ENCODE measurements around the gene REG3A. TPM values are rescaled to one million over a fixed set of nuclear protein-coding genes. Genes with fewer than 3 reads are reported as not detected.

REG3A gene
- total and polyA plus RNA-seq, 10 of the 15 experiments (the other 5 are each of a cell fraction or from before 2014, with no cell fraction given), result 0.62 TPM; not detected in 9

- no peak within 1 kb of the TSS for H3K27ac ChIP-seq (ENCODE audit: control insufficient read depth, insufficient read depth)
- H3K9ac ChIP-seq (ENCODE audit: control insufficient read depth, insufficient read depth, low read length), result no peak within 1 kb of the TSS
- intact Hi-C loops (cut with micrococcal nuclease; ENCODE audit: unreplicated experiment), result no loop called here
- H3K4me1 ChIP-seq (ENCODE audit: control insufficient read depth, insufficient read depth, low read length), result no peaks in the 10 kb centered on the region
- FAIRE-seq, result no peak
- no peaks in the 10 kb centered on the region for H3K79me2 ChIP-seq (ENCODE audit: control insufficient read depth, insufficient read depth, low read length)
- no peak for DNase-seq (ENCODE audit: low read depth, low spot score)
- H4K20me1 ChIP-seq (ENCODE audit: control insufficient read depth, insufficient read depth), result no peaks in the 10 kb centered on the region
- TF ChIP-seq WRNIP1 (IDR thresholded peaks at IDR 0.05; ENCODE audit: borderline replicate concordance, low read depth, low read length) (no peak), BCL11A (IDR thresholded peaks at IDR 0.05; ENCODE audit: low read depth, low read length) (no peak), PKNOX1 (IDR thresholded peaks at IDR 0.05) (no peak), TCF12 (IDR thresholded peaks at IDR 0.05; ENCODE audit: low read depth, low read length) (no peak), TARDBP (IDR thresholded peaks at IDR 0.05; ENCODE audit: borderline replicate concordance) (no peak)
- TF ChIP-seq, protein P1, sequence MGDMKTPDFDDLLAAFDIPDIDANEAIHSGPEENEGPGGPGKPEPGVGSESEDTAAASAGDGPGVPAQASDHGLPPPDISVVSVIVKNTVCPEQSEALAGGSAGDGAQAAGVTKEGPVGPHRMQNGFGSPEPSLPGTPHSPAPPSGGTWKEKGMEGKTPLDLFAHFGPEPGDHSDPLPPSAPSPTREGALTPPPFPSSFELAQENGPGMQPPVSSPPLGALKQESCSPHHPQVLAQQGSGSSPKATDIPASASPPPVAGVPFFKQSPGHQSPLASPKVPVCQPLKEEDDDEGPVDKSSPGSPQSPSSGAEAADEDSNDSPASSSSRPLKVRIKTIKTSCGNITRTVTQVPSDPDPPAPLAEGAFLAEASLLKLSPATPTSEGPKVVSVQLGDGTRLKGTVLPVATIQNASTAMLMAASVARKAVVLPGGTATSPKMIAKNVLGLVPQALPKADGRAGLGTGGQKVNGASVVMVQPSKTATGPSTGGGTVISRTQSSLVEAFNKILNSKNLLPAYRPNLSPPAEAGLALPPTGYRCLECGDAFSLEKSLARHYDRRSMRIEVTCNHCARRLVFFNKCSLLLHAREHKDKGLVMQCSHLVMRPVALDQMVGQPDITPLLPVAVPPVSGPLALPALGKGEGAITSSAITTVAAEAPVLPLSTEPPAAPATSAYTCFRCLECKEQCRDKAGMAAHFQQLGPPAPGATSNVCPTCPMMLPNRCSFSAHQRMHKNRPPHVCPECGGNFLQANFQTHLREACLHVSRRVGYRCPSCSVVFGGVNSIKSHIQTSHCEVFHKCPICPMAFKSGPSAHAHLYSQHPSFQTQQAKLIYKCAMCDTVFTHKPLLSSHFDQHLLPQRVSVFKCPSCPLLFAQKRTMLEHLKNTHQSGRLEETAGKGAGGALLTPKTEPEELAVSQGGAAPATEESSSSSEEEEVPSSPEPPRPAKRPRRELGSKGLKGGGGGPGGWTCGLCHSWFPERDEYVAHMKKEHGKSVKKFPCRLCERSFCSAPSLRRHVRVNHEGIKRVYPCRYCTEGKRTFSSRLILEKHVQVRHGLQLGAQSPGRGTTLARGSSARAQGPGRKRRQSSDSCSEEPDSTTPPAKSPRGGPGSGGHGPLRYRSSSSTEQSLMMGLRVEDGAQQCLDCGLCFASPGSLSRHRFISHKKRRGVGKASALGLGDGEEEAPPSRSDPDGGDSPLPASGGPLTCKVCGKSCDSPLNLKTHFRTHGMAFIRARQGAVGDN (IDR thresholded peaks at IDR 0.05), result no peak
- 15% methylated on average over 6 of the region's 6 CpGs for WGBS (ENCODE audit: insufficient coverage, insufficient replicate concordance, low lambda C conversion rate, missing lambda C conversion rate)
- H3K4me3 ChIP-seq, result no peak within 1 kb of the TSS
- ChIA-PET SMC1A (ENCODE audit: uncharacterized antibody, unreplicated experiment) (no interaction called here), RAD21 (ENCODE audit: unreplicated experiment) (no interaction called here), POLR2A (no interaction called here), CTCF (no interaction called here)
- no peaks in the 10 kb centered on the region for H3K9me3 ChIP-seq (replicated peaks; ENCODE audit: control insufficient read depth, insufficient read depth, low read length)
- no peak within 1 kb of the TSS for H3K4me2 ChIP-seq (ENCODE audit: control insufficient read depth, insufficient read depth)
- in situ Hi-C loops (cut with MboI), result no loop called here
- H3K36me3 ChIP-seq (ENCODE audit: control insufficient read depth in 2 of 2, insufficient read depth in 2 of 2, low read length in 1 of 2), result no peaks in the 10 kb centered on the region
- ATAC-seq, result no peak
- H3K27me3 ChIP-seq (replicated peaks in 1 of 2; ENCODE audit: control insufficient read depth in 2 of 2, insufficient read depth in 2 of 2, low read length in 1 of 2), result no peaks in the 10 kb centered on the region
- BruUV-seq (replicated peaks), result no TSS peak
- no peak within 1 kb of the TSS for H2AFZ ChIP-seq (ENCODE audit: control insufficient read depth, low read depth, low read length)
Observed at GRCh38 chr2:79120194-79120713, 39.3 kb downstream of the REG3A start, which contains the start of gene REG1A. REG1A (plus strand) TSS chr2:79120488; CDS start chr2:79120862, 374 bp downstream.
